Neural cell (in vitro differentiated cells): ENCODE results near the gene NDUFS2.

Source experiments
- CTCF ChIP-seq: fragments of 450-650 bp; IDR thresholded peaks from 2 replicates; pipeline ENCODE4 v1.5.1; 2014; ENCODE audit warnings: antibody characterized with exemption, mild to moderate bottlenecking, moderate library complexity; ENCODE audit not compliant: poor library complexity, severe bottlenecking
- POLR2AphosphoS5 ChIP-seq: IDR thresholded peaks from 2 replicates; pipeline ENCODE4 v1.6.1; 2012
- REST ChIP-seq: IDR thresholded peaks from 2 replicates; pipeline ENCODE4 v1.6.1; 2012; ENCODE audit warnings: borderline replicate concordance

GRCh38 chr1:161160671-161161145 is 41.5 kb upstream of the NDUFS2 start:
- no peak for TF ChIP-seq REST
- TF ChIP-seq POLR2AphosphoS5 = no peak
- TF ChIP-seq CTCF = no peak
